Fibroblast of lung (primary cell): Measurements from ENCODE around the gene U2AF2.

Experiments
- EZH2 ChIP-seq: IDR thresholded peaks from 2 replicates; pipeline ENCODE4 v1.5.1; 2012; ENCODE audit warnings: low read length, control low read depth, mild to moderate bottlenecking; ENCODE audit errors: missing control alignments
- TF ChIP-seq, protein P1 (sequence below), 2 donors: IDR thresholded peaks in 1 of 2; conservative IDR thresholded peaks in 1 of 2; 1 replicate in 1 of 2; 2 replicates in 1 of 2; pipeline ENCODE4 v1.5.1; 2011 to 2012; ENCODE audit warnings: low read length in 2 of 2, control low read depth in 1 of 2, inconsistent platforms in 1 of 2, low read depth in 1 of 2, mild to moderate bottlenecking in 1 of 2

DNA sequence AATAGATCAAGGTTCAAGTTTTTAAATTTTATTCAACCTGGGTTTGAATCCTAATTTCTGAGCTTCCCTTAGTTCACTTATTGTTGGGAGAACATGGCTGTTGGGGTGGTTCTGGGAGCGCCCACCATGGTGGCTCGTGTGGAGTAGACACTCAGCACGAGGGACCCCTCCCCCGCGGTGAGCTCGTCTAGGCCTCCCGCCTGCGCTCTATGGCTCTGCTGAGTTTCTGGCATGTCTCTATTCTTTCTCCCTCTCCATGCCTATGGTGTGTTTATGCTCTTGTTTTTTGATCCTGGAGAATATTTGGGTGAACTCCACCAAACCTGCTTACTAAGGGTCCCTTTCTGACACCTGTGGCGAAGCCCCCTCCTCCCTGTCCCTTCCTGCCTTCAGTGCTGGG, 18.6 kb downstream of the U2AF2 start:
- TF ChIP-seq, protein P1, sequence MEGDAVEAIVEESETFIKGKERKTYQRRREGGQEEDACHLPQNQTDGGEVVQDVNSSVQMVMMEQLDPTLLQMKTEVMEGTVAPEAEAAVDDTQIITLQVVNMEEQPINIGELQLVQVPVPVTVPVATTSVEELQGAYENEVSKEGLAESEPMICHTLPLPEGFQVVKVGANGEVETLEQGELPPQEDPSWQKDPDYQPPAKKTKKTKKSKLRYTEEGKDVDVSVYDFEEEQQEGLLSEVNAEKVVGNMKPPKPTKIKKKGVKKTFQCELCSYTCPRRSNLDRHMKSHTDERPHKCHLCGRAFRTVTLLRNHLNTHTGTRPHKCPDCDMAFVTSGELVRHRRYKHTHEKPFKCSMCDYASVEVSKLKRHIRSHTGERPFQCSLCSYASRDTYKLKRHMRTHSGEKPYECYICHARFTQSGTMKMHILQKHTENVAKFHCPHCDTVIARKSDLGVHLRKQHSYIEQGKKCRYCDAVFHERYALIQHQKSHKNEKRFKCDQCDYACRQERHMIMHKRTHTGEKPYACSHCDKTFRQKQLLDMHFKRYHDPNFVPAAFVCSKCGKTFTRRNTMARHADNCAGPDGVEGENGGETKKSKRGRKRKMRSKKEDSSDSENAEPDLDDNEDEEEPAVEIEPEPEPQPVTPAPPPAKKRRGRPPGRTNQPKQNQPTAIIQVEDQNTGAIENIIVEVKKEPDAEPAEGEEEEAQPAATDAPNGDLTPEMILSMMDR (conservative IDR thresholded peaks at IDR 0.05 in 1 of 2, IDR thresholded peaks at IDR 0.05 in 1 of 2; ENCODE audit: low read depth in 1 of 2, low read length in 2 of 2) = no peak
- TF ChIP-seq EZH2 = no peak
